NCI-H187 treated with DMSO at 0.1 percent for 48 hours (cell line): ENCODE data around the gene KSR1.

Experiments used
- DNase-seq: peaks from one replicate; lab custom pipeline; 2025; lab: John Stamatoyannopoulos, UW

KSR1 gene

DNA sequence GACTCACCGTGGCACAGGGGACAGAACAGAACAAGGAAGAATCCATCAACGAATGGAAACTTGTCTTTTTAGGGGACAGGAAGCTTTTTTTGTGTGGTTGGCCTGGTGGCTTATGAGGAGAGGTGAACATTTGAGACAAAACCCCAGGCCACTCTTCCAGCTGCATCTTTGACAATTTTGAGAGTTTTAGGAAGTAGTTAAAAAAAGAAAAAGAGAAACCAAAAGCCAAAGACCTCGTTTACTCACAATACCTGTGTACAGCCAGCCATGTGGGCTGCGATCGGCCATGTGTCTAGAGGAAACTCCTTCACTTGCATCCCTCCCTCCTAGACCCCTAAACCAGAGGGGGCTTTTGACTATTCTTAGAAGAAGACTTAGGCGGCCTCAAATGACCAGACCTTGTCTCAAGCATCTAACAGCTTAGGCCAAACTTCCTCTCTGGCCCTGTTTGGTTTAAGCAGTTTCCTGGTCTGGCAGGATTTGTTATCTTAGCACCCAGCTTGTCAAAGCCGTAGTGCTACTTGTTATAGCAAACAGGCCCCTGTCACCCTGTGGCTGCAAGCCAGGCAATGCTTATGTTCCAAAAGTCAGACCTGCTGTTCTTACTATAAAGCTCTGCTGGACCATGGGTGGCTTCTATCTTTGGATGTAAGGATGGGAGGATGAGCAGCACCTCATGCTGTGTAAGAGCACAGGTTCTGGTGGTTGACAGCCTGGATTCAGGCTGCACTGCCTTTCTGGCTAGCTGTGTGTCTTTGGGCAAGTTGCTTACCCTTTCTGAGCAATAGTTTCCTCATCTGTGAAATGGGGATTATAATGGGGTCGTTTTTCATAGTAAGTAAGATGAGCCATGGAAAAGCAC lies 17.7 kb downstream of the KSR1 start:
- no peak for DNase-seq

DNA sequence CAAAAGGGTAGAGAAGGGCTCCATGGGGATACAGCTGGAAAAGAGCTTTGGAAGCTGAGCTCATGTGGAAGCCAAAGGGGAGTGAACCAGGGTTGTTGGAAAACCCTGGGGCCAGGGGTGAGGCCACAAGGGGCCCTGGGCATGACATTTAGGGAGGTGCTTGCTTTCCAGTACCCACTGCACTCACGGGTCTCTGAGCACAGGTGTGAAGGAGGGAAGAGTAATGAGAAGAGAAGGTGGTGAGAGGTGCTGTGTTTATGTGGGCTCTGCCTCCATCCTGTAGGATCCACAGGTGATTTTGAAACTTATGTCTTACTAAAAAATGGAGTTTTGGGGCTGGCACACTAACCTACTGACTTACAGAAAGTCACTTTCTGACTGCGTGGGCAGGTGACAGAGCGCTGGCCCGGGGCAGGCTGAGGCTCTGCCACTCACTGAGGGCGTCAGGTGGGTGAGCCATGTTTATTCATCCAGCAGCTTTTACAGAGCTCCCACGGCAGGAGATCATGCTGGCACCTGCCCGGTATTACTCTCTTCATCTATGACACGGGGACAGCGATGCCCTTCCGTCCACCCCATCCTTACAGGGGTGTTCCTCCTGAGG lies 18.9 kb downstream of the KSR1 start:
- DNase-seq = no peak

DNA sequence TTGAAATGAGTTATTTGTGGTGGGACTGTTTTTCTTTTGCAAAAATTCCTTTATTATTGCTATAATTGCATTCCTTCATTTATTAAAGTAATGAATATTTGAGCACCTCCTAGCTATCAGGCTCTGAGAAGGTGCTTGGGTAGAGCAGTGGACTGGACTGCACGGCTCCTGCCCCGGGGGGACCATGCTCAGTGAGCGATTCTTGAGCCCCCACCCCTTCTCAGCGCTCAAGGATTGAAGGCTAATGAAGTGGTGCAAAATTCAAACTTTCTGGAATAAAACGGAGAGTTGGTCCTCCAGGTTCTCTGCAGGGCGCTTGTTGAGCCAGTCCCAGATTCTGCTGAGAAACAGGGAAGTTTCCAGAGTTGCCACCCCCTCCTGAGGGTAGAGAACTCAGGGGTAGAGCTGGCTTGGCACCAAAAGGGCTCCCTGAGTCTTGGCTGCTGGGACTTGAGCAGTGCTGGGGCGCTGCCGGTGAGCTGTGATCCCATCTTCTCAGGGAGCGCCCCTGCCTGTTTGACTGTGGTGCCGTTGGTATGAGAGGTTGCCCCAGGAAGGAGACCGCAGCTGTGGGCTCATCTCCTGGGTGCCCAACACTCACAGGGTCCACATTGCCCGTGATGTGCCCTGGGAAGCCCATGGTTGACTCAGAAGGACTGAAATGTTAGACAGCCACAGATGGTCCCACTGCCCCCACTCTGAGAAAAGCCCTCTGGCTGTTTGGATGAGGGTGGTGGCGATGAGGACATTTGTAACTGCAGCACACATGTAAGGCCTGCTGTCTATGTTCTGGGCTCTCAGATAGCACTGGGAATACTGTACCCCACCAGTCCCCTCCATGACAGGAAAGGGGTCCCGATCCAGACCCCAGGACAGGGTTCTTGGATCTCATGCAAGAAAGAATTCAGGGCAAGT lies 20.0 kb downstream of the KSR1 start:
- DNase-seq = no peak

DNA sequence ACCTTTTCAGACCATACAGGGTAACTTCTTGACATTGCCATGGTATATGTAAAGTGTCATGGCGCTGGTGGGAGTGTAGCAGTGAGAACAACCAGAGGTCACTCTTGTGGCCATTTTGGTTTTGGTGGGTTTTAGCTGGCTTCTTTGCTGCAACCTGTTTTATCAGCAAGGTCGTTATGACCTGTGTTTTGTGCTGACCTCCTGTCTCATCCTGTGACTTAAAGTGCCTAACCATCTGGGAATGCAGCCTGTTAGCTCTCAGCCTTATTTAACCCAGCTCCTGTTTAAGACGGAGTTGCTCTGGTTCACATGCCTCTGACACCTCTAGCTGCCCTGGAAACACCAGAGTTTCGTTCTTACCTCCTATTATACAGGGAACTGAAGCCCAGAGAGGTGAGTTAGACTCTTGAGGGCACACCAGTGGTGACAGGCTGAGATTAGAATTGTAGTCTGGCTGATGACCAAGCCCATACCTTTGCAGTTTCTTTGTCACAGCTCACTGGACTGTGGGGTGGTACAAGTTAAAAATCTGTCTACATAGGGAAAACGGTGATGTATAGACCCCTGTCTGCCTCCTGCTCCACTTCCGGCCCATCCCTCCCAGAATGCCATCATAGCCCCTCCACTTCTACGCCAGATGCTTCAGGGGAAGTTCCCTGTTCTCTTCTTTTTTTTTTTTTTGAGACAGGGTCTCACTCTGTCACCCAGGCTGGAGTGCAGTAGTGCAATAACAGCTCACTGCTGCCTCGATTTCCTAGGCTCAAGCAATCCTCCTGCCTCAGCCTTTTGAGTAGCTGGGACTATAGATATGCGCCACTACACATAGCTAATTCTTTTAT lies 21.0 kb downstream of the KSR1 start:
- no peak for DNase-seq

DNA sequence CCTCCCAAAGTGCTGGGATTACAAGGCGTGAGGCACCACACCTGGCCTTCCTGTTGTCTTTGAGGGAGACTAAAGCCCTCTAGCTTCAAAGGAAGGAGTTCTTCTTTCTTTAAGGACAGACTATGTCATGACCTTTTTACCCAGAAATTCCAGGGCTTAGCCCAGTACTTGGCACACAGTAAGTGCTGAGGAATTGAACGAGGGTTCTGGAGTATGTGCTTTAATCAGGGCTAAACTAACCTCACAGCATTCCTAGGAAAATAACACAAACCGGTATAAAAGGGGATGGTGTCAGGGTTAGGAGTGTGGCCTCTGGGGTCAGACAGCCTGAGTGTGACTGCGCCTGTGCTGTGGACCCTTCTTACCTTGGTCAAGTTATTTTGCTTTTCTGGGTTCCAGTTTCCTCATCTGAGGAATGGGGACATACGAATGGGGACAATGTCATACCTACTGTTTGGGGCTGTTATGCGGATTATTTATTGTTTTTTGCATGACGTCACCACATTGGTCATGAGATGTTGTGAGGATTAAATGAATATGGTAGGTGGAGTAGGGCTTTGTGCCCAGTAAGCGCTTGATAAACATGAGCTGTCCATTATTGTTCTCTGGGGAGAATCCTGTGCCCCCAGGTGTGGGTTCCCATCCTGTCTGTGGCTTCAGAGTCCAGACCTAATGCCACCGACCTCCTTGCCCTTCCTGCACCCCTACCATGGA lies 21.9 kb downstream of the KSR1 start:
- no peak for DNase-seq

DNA sequence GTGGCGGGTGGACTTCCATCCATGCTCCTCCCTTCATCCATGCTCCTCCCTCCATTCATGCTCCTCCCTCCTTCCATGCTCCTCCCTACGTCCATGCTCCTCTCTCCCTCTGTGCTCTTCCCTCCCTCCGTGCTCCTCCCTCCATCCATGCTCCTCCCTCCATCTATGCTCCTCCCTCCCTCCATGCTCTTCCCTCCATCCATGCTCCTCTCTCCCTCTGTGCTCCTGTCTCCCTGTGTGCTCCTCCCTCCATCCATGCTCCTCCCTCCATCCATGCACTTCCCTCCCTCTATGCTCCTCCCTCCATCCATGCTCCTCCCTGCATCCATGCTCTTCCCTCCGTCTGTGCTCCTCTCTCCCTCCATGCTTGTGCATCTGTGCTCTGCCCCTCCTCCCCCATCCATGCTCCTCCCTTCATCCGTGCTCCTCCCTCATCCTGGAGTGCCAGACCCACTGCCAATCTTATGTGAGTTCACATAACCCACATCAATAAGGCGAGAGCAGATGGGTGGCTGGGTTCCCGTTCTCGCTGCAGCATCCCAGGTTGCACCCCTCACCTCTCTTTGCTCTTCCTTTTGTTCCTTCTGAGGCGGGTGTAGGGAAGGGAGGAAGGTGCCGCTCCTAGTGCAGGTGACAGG lies 22.8 kb downstream of the KSR1 start:
- DNase-seq = no peak

DNA sequence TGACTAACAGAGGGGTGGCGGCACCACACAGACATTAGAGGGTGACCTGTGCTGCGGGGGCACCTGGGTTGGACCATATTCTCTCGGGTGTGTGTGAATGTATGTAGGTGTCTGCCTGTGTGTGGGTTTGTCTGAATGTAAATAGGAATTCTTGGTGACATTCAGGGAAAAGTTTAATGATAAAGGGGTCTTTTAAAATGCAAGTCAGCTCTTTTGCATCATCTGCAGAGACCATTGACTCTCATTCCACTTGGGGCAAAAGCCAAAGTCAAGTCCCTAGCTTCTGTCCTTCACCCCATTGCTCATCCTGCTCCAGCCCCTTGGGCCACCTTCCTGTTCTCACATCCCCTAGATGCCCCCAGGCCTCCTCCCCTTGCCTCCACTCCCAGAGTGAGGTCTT lies 23.6 kb downstream of the KSR1 start:
- no peak for DNase-seq

DNA sequence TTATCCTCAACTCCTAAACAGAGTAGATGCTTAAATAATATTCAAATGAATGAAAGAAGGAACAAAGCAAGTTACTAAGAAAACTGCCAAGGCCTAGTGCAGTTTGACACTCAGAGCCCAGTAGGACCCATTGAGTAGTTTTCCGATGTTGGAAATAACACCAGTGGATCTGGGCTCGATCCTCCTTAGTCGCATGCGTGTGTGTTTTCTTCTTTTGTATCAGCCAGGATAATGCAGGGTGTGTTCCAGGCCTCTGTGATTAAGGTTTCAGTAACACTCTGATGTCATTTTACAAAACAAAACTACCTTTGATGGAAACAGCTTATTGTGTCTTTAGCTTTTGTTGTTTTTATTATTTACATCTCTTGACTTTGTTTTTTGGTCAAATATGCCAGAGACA lies 24.5 kb downstream of the KSR1 start:
- no peak for DNase-seq

DNA sequence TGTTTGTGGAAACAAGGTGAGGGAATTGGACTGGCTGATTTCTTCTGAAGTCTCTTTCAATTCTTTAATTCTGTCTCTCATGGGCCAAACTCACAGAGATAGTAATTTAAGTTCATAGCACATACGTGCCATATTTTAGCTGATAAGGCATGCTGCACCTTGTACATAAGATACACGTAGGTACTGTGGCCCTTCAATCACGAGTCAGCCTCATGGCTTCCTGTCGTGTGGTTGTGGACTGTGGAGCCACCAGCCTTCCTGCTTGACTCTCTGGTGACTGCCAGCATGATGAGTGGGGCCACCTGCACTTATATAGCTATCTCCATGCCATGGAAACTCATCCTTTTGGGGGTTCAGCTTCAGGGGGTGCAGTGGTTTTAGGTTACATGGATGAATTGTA lies 25.1 kb downstream of the KSR1 start:
- no peak for DNase-seq

DNA sequence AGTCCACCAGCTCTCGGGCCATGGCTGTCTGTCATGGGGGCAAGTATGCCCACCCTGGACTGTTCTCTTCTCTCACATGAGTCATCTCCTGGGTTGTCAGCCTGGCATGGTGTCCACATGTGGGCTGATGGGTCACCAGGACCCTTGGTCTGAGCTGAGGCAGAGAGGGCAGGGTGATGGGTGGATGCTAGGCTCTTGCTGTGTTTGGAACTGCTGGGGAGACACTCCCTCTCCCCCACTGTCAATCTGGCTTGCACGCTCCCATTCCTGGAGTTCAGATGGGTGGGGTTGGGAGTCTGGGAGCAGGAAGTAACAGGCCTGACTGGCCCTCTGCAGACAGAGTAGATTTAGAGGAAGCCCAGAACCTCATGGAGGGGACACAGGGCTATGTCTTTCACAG lies 28.9 kb downstream of the KSR1 start:
- no peak for DNase-seq

DNA sequence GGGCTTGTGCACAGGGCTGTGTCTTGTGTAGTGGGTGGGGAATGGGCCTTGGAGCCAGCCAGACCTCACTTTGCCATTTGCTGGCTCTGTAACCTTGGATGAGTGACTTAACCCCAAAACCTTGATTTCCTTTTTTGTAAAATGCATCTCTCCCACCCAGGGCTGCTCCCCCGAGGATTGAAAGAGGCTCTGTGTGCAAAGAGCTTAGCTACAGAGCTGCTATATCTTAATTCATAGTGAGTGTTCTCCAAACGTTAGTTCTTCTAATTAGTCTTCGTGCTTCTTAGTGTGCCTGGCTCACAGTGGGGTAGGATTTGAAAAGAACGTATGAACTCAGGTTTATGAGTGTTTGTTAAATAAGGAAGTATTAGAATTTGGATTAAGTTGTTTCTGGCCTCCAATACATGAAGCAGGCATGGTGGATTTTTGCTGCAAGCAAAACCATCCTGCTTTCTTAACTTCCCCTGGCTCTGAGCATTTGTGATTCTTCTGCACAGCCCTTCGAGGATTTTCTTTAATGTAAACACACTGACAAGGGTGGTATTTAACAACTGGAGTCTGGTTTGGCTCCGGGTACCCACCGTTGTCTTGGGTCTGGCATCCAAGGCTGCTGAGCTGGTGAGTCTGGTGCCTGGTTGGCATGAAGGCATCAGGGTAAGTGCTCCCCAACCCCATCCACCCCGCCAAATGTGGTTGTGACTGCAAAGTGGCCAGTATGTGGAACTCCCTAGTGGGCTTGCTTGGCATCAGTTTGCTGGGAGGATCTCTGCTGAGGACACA lies 29.7 kb downstream of the KSR1 start:
- no peak for DNase-seq

DNA sequence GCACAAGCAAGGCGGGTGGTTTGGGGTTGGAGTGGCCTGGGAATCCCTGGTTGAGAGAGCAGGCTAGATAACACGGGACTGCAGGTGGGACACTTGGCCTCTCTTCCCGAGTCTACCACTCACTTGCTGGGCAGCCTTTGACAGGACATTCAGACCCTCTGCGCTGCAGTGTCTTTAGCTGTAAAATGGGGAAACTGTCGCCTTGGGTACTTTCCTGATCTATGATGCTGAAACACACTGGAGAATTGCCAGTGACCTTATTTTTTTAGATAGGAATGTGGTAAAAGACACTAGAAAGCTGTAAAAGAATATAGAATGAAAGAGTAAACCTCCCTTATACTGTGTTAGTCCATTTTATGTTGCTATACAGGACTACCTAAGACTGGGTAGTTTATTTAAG lies 30.5 kb downstream of the KSR1 start:
- DNase-seq = no peak

DNA sequence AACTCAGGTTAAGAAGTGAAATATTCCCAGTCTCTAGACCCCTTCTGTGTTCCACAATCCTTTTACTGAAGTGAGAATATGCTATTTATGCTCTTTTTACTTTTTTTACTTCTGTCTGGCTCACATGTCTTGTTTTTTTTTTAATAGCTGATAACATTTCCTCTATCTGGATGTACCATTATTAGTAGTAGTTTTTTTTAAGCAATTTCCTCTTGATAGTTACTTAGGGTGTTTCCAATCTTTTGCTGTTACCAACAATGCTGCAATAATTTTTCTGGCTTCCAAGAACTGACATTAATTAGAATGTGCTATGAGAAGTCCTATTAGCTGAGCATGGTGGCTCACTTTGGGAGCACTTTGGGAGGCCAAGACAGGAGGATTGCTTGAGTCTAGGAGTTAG lies 32.0 kb downstream of the KSR1 start:
- DNase-seq = no peak

DNA sequence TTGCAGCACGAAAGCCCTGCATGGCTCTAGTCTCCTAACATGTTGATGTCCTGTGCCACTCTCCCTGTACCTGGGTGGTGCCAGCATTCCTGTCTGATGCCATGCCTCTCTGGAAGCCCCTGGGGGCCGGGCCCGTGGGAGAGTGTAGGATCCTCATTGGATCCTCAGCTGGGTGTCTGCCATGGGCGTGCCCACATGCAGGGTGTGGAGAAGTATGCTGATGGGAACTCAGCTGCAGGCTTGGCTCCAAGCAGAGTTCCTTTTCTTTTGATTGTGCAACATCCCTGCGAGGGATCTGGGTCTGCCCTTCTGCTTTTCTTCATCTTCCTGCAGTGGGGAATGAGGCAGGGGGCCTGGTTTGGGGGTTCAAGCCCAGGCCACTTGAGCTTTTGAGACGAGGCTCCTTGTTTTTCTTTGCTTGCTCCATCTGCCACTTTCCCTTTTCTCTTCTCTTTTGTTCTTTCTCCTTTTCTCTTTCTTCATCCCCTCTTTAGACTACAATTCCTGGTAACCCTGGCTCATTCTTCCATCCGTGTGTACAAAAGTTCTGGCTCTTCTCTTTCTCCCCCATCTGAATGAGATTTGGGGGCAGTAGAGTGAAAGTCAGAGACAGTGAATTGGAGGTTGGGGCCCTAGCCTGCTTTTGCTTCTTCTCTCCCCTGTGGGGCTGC lies 32.9 kb downstream of the KSR1 start:
- no peak for DNase-seq

DNA sequence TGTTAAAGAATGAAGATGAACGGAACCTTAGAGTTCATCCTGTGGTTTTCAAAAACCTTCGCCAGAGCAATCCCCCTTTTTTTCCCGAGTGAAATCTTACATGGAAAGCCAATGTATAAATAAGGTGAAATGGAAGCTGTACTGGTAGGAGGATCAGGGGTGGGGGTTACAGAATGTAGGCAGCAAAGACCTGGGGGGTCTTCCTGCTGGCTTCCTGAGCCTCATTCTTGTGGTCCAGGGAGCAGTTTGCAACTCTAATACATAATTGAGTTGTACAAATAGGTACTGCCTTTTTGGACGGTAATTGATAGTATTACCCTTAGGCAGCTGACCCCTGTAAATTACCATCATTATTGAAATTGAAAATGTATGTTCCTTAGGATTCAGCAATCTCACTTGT lies 34.1 kb downstream of the KSR1 start:
- no peak for DNase-seq

DNA sequence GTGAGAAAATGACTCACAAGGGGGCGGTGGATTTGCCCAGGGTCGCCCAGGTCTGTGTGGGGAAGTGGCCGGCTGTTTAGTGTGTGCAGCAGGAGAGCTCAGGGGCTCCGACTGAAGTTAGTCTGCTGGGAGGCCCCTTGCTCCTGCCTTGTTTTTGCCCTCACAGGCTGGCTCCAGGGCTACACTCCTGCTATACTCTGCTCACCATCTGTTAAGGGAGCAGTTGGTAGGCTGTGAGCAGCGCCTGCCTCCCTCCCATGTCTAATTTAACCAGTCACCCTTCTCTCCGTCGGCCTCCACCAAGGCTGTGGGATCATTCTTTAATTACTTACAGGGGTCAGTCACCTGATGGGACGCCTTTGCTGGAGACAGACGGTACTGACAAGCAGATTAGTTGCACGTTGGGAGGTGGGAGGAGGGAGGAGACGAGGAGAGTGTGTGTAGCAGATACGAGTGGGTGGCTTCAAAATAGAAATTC lies 35.5 kb downstream of the KSR1 start:
- no peak for DNase-seq

DNA sequence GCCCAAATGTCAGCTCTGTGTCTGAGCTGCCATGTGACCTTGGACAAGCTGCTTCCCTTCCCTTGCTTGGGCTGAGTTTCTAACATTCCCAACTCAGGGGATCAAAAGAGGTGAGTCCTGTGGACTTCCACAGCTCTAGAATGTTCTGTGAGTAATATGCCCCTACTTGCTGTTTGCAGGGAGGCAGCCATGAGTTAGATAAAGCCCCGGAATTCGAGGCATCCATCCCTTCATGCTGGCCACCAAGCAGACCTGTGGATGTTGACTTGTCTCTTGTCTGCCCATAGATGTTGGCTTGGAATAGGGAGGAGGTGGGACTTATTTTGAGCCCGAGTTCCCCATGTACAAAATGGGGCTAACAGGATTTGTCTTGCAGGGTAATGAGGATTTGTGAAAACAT lies 36.2 kb downstream of the KSR1 start:
- DNase-seq = no peak

DNA sequence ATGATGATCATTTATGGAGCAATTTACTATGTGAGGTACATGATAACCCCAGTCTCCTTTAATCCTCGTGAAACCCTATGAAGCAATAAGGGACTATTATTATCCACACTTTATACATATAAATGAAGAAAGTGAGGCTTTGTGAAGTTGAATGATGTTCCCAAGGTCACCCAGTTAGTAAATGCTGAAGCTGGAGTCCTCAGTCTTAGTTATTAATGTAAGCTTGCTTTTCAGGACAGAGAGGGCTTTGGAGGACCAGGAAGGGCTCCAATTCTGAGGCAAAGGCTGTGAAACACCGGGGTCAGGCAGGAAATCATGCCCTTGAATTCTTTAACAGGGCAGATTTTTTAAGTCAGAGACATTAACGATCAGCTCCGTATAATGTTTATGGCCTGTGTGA lies 36.8 kb downstream of the KSR1 start:
- no peak for DNase-seq
